G401 (cell line): Measurements from ENCODE around the gene TNNI3K. TPM values are rescaled to one million over a fixed set of nuclear protein-coding genes. Genes with fewer than 3 reads are reported as not detected.

Experiments used
- DNase-seq: peaks from one replicate; pipeline ENCODE4 v3.0.0-alpha.2; 2015; ENCODE audit warnings: low spot score
- in situ Hi-C: cut with HindIII; loops from 2 replicates; pipeline ENCODE4 v1.10.0; 2016; ENCODE audit warnings: low sequenced_read_pairs, mixed read lengths
- total RNA-seq: library from RNA; depleted of rRNA; stranded (reverse); fragments of >200 nt; shearing (Covaris generic); gene quantifications from 2 replicates; pipeline ENCODE4 v1.2.3, GENCODE V29; 2014

TNNI3K gene
- total RNA-seq, 1 experiment from 2014 or later = not detected

GRCh38 chr1:74367175-74367813 is 132.1 kb downstream of the TNNI3K start:
- in situ Hi-C loops = no loop called here
- no peak for DNase-seq

- in situ Hi-C loops = no loop called here
- no peak for DNase-seq
These were observed 133.1 kb downstream of the TNNI3K start for GRCh38 chr1:74368335-74368734.

- no peak for DNase-seq
- in situ Hi-C loops = no loop called here
These were observed 140.2 kb downstream of the TNNI3K start for GRCh38 chr1:74375376-74375775.

GRCh38 chr1:74380252-74380651 is 145.1 kb downstream of the TNNI3K start:
- in situ Hi-C loops = no loop called here
- DNase-seq = no peak

- DNase-seq = no peak
- in situ Hi-C loops = no loop called here
These were observed 153.7 kb downstream of the TNNI3K start for GRCh38 chr1:74388855-74389254.

GRCh38 chr1:74392186-74392585 is 157.0 kb downstream of the TNNI3K start:
- in situ Hi-C loops = no loop called here
- DNase-seq = no peak

GRCh38 chr1:74392840-74393239 is 157.7 kb downstream of the TNNI3K start:
- in situ Hi-C loops = no loop called here

GRCh38 chr1:74395571-74395970 is 160.4 kb downstream of the TNNI3K start:
- no peak for DNase-seq
- in situ Hi-C loops = no loop called here

More at GRCh38 chr1:74392840-74393239, 157.7 kb downstream of the TNNI3K start:
- no peak for DNase-seq

- in situ Hi-C loops = no loop called here
- no peak for DNase-seq
These were observed 161.3 kb downstream of the TNNI3K start for GRCh38 chr1:74396462-74396861.

GRCh38 chr1:74396933-74397332 is 161.7 kb downstream of the TNNI3K start:
- in situ Hi-C loops = no loop called here
- no peak for DNase-seq

GRCh38 chr1:74399249-74399648 is 164.1 kb downstream of the TNNI3K start:
- in situ Hi-C loops = no loop called here
- no peak for DNase-seq

GRCh38 chr1:74402873-74403272 is 167.7 kb downstream of the TNNI3K start:
- DNase-seq = no peak
- in situ Hi-C loops = no loop called here

GRCh38 chr1:74403606-74404005 is 168.4 kb downstream of the TNNI3K start:
- DNase-seq = no peak
- in situ Hi-C loops = no loop called here

GRCh38 chr1:74406759-74407158 is 171.6 kb downstream of the TNNI3K start:
- in situ Hi-C loops = no loop called here
- no peak for DNase-seq

- in situ Hi-C loops = no loop called here
- no peak for DNase-seq
These were observed 172.7 kb downstream of the TNNI3K start for GRCh38 chr1:74407902-74408301.

- in situ Hi-C loops = no loop called here
- no peak for DNase-seq
These were observed 177.1 kb downstream of the TNNI3K start for GRCh38 chr1:74412244-74412643.

GRCh38 chr1:74415935-74416334 is 180.7 kb downstream of the TNNI3K start:
- in situ Hi-C loops = no loop called here
- no peak for DNase-seq

- no peak for DNase-seq
- in situ Hi-C loops = no loop called here
These were observed 184.4 kb downstream of the TNNI3K start for GRCh38 chr1:74419611-74420010.

- DNase-seq = no peak
- in situ Hi-C loops = no loop called here
These were observed 185.3 kb downstream of the TNNI3K start for GRCh38 chr1:74420467-74420866.

GRCh38 chr1:74422421-74423292 is 187.5 kb downstream of the TNNI3K start:
- no peak for DNase-seq
- in situ Hi-C loops = no loop called here

GRCh38 chr1:74423471-74423870 is 188.3 kb downstream of the TNNI3K start:
- in situ Hi-C loops = no loop called here
- no peak for DNase-seq
